Activated CD8-positive, alpha-beta memory T cell treated with anti-CD3 and anti-CD28 coated beads for 1 hour (primary cell): ENCODE measurements around the gene DNMT1.

Experiments
- DNase-seq, 2 donors: peaks; one replicate each; pipeline ENCODE4 v3.0.0-alpha.2; 2020; ENCODE audit warnings: low read depth in 1 of 2; ENCODE audit errors: extremely low read depth in 1 of 2

DNMT1 gene

DNA sequence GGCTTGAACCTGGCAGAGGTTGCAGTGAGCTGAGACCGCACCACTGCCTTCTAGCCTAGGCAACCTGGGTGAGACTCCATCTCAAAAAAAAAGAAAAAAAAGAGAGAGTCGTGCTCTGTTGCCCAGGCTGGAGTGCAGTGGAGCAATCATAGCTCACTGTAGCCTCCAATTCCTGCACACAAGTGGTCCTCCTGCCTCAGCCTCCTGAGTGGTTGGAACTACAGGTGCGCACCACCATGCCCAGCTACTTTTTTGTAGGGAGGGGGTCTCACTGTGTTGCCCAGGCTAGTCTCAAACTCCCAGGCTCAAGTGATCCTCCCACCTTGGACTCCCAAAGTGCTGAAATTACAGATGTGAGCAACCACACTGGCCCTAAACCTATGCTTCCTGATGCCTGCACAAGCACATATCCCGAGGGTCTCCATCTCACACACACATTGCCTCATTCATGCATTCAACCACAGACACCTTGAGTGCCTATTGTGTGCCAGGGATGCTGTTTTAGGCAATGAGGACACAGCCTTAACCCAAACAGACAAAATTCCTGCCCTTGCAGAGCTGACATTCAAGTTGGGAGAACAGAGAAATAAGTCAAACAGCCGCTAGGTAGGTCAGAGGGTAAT, 94.5 kb downstream of the DNMT1 start:
- DNase-seq = no peak

- DNase-seq = no peak
Measured at GRCh38 chr19:10096615-10096963, 98.2 kb downstream of the DNMT1 start.

GRCh38 chr19:10095948-10096614, 98.7 kb downstream of the DNMT1 start:
- DNase-seq = peak; percentile 59 to 85

- no peak for DNase-seq
Measured at GRCh38 chr19:10095622-10095947, 99.2 kb downstream of the DNMT1 start.

GRCh38 chr19:10093295-10094186, 101.2 kb downstream of the DNMT1 start:
- no peak for DNase-seq

- no peak for DNase-seq
Measured at GRCh38 chr19:10092648-10093294, 102.0 kb downstream of the DNMT1 start.

DNA sequence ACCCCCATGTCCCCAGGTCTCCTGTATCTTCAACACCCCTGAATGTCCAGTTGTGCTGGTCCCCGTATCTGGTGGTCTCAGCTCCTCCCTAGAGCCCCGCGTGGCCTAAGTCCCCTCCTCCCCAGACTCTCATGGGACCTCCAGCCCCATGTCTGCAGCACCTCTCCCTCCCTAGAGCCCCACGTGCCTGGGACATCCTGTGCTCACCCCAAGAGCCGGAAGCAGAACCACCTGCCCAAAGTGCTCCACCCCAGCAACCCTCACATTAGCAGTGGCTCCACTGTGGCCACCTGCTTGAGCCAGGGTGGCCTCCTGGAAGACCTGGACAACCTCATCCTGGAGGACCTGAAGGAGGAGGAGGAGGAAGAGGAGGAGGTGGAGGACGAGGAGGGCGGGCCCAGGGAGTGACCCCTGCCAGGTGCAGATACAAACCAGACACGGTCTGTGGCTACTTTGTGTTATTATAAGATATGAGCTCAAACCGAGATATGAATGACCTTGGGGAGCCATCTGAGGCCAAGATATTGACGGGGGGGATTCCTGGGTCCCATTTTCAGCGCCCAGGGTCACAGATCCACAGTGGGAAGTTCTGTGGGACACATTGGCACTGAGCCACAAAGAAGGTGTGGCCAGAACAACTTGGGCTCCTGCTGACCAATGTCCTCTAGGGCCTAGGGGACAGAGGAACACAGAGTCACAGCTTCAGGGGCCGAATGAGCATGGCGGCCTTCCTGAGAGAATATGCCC, 102.7 kb downstream of the DNMT1 start:
- DNase-seq = no peak

DNA sequence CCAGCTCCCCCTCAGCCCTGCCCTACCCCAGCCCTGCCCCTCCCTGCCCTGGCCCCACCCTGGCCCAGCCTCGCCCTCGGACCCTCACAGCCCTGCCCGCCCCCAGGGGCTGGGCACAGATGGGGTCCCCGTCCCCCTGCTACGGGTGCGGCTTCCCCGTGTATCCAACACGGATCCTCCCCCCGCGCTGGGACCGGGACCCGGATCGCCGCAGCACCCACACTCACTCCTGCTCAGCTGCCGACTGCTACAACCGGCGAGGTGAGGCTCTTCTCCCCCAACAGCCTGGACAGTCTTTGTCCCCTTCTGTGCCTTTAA, 103.4 kb downstream of the DNMT1 start:
- DNase-seq = no peak

DNA sequence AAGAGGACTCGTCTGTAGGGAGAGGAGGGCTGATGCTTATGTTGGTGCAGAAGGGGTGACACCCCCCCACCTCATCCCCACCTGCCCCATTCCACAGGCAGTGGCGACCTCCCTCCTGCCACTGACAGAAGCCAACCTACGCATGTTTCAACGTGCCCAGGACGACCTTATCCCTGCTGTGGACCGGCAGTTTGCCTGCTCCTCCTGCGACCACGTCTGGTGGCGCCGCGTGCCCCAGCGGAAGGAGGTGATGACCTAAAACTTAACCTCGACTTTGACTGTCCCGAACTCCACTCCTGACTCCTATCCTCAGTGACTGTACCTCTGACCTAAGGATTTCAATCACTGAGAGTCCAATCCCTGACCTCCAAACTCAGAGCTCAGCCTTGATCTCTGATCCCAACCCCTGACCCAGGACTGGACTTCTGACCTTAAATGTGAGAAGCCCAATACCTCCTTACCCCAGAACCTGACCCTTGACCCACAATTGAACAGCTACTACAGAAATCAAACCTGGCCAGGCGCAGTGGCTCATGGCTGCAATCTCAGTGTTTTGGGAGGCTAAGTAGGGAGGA, 104.9 kb downstream of the DNMT1 start:
- DNase-seq = no peak

- no peak for DNase-seq
Measured at GRCh38 chr19:10088949-10089554, 105.7 kb downstream of the DNMT1 start.

DNA sequence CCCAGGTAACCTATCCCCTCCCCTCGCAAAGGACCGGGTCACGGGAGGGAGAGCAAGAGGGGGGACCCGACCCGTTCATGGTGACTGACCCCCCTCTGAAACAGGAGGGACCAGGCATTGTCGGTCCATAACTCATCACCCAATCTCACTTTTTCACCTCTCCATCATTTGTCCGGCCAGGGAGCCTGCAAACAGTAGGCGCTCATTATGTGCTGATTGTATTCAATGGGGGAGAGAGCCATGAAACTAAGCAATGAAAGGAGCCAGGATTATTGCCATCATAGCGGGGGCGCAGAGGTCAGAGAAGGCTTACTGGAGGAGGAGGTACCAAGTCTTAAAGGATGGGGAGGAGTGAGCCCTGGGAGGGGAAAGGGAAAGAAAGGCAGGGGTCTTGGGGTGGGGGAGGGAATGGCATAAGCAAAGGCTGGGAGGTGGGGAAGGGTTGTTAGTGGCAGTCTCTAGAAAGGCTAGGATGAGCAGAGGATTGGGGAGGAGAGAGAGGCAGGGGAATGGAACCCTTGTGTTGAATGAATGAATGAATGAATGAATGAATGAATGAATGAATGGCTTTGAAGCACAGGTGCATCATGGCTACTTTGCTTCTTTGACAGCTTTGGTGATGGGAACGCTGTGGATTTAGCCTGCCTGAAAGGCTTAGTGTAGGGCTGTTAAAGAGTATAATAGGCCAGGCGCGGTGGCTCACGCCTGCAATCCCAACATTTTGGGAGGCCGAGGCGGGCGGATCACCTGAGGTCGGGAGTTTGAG, 107.3 kb downstream of the DNMT1 start:
- no peak for DNase-seq

DNA sequence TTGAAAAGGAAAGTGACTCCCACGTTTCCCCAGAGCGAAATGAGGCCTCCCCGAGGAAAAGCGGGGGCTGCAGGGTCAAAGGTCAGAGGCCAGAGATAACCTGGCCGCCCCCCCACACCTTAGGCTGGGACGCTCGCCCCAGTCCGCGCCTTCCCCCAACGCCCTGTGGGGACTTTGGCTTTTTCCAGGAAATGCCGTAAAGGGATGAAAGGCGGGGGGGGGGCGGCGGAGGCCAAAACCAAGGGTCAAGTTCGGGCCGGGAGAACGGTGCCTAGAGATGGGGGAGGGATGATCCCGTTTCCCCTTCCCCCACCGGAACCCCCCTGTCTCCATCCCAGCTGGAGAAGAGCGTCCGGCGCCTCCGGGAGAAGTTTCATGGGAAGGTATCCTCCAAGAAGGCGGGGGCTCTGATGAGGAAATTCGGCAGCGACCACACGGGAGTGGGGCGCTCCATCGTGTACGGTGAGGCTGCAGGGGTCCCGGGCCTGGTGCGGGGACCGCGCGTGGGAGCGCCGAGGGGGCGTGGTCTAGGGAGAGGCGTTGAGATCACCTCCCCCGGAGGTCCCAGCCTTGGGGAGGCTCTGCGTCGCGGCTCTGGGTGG, 108.1 kb downstream of the DNMT1 start:
- no peak for DNase-seq

DNA sequence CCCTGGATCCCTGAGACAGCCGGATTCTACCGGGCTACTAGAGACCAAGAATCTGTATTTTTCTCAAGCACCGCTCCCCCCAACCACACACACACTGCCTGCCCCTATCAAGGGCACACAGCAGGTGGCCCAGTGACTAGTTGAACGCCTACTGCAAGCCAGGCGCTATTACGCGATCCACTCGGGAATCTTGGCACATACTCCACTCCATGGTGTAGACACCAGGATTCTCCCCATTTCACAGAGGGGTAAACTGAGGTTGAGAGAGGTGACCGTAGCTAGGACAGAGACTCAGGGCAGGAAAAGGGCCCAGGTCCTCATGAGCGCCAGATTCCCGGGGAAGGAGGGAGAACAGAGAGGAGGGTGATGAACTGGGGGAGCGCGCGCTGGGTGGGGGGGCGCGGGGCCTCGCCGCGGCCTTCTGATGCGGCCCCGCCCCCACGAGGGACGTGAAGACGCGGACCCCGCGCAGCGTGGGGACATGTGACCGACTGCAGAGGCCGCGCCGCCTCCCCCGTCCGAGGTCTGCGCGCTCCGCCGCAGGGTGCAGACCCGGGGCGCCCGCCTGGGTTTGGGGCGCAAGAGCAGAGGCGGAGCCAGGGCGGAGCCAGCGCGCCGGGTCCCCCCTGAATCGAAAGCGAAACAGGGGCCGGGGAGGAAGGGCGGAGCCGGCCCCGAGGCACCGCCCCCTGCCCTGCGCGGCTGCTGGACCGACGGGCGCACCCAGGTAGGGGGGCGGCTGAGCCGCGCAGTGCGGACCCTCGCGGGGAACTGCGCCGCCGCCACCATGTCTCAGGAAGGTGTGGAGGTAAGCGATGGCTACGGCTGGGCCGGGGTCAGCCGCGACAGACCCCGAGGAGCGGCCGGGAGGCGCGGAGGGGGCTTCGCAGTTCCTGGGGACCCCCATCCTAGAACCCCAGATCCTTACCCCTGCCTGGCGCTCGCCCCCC, 108.8 kb downstream of the DNMT1 start, which contains the start of gene SHFL:
SHFL (plus strand) TSS at position 677 of the 950 bp plus-strand sequence; CDS start at position 788, 111 bp downstream.
- peak in 1 of 2 donors; percentile 75 for DNase-seq

DNA sequence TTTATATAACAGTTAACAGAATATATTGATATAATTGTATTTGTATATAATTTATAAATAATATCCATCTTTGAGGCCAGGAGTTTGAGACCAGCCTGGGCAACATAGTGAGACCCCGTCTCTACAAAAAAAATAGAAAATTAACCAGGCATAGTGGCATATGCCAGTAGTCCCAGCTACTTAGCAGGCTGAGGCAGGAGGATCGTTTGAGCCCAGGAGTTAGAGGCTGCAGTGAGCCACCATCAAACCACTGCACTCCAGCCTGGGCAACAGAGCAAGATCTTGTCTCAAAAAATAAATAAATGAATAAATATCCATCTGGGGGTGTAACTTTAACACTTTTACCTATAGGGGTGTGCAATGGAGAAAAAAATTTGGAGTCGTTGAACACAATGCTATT, 110.0 kb downstream of the DNMT1 start:
- no peak for DNase-seq

DNA sequence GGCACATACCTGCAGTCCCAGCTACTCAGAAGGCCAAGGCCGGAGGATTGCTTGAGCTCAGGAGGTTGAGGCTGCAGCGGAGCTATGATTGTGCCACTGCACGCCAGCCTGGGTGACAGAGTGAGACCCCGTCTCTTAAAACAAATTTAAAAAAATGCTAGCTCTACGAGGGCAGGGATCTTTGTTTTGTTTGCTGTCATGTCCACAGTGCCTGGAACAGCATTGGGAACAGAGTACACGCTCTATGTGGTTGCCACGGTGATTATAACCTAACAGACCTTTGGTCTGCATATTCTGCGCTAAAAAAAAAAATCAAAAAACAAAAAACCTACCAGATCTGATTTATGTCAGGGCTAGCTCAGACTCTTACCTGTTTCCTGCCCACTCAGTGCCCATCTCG, 110.8 kb downstream of the DNMT1 start:
- DNase-seq = no peak
